Liver (tissue), 3 donors: ENCODE measurements around the gene DNAJC2.
"Not testable (repeated sequence)": the region's sequence is repeated elsewhere in the genome, so short reads cannot be mapped to it uniquely, and the experiment has no call there.

Experiments
- ATF3 ChIP-seq: IDR thresholded peaks from 2 replicates; pipeline ENCODE4 v1.6.1; 2016; ENCODE audit warnings: antibody characterized with exemption
- CTCF ChIP-seq: fragments of 150-350 bp; IDR thresholded peaks from 2 replicates; pipeline ENCODE4 v1.5.1; 2017; ENCODE audit warnings: improper control_type of control experiment, low read depth, low read length; ENCODE audit not compliant: missing input control
- EGR1 ChIP-seq, 2 donors: IDR thresholded peaks; 2 replicates each; pipeline ENCODE4 v1.6.1; 2016 to 2018; ENCODE audit warnings: antibody characterized with exemption in 2 of 2, low read depth in 2 of 2
- FOXA1 ChIP-seq: IDR thresholded peaks from 2 replicates; pipeline ENCODE4 v1.6.1; 2016; ENCODE audit warnings: antibody characterized with exemption
- GABPA ChIP-seq, 2 donors: IDR thresholded peaks in 1 of 2; conservative IDR thresholded peaks in 1 of 2; 2 replicates each; pipeline ENCODE4 v1.6.1; 2016; ENCODE audit warnings: antibody characterized with exemption in 2 of 2, mild to moderate bottlenecking in 1 of 2, moderate library complexity in 1 of 2
- JUND ChIP-seq, 2 donors: IDR thresholded peaks; 2 replicates each; pipeline ENCODE4 v1.6.1; 2016; ENCODE audit warnings: antibody characterized with exemption in 2 of 2
- MAX ChIP-seq: IDR thresholded peaks from 2 replicates; pipeline ENCODE4 v1.6.1; 2016; ENCODE audit warnings: antibody characterized with exemption
- REST ChIP-seq: IDR thresholded peaks from 2 replicates; pipeline ENCODE4 v1.6.1; 2016; ENCODE audit warnings: antibody characterized with exemption, mild to moderate bottlenecking
- SP1 ChIP-seq: IDR thresholded peaks from 2 replicates; pipeline ENCODE4 v1.6.1; 2018; ENCODE audit warnings: antibody characterized with exemption, mild to moderate bottlenecking
- TAF1 ChIP-seq: conservative IDR thresholded peaks from 2 replicates; pipeline ENCODE4 v1.6.1; 2016; ENCODE audit warnings: antibody characterized with exemption, mild to moderate bottlenecking
- YY1 ChIP-seq: IDR thresholded peaks from 2 replicates; pipeline ENCODE4 v1.6.1; 2016; ENCODE audit warnings: antibody characterized with exemption, mild to moderate bottlenecking
- ZBTB33 ChIP-seq: IDR thresholded peaks from 2 replicates; pipeline ENCODE4 v1.6.1; 2016; ENCODE audit warnings: antibody characterized with exemption
- donor health status: healthy.
- donor health status: healthy.

- not testable (repeated sequence) for TF ChIP-seq MAX; CTCF; EGR1 (IDR thresholded peaks at IDR 0.05; ENCODE audit: low read depth in 2 of 2); JUND (IDR thresholded peaks at IDR 0.05); REST; ZBTB33; GABPA (IDR thresholded peaks at IDR 0.05 in 1 of 2, conservative IDR thresholded peaks at IDR 0.05 in 1 of 2); YY1; FOXA1; TAF1; SP1; ATF3
Measured at GRCh38 chr7:103266229-103266628, 78.3 kb downstream of the DNAJC2 start.
